HCT116 (cell line): Measurements from ENCODE around the gene RNF183. TPM values are rescaled to one million over a fixed set of nuclear protein-coding genes. Genes with fewer than 3 reads are reported as not detected.
A peak's percentile ranks its signal among the peaks of the same experiment; 100 is the strongest.

Experiments used
- ATAC-seq: fragments of 200-7000 bp; cut with Tn5 transposase; 2 replicates; pipeline ENCODE4 v1.9.1; 2020; ENCODE audit warnings: mild to moderate bottlenecking, moderate library complexity
- BruUV-seq: library from RNA; stranded (reverse); fragments of 400-500 nt; replicated peaks from 2 replicates; lab custom pipeline; 2021; lab: Mats Ljungman, UMichigan
- CTCF ChIA-PET: fragments of 300-600 bp; sonication (Branson Sonifier 250); formaldehyde crosslinking; loops from one replicate; lab custom pipeline; 2021; ENCODE audit warnings: antibody characterized with exemption; lab: Charles Lee
- POLR2A ChIA-PET: fragments of 300-600, 350-600 bp; sonication (Branson Sonifier 250); formaldehyde crosslinking; loops from one replicate; lab custom pipeline; 2021; ENCODE audit warnings: antibody characterized with exemption; lab: Charles Lee
- RAD21 ChIA-PET, 2 experiments: fragments of 300-600 bp; sonication (Branson Sonifier 250); formaldehyde crosslinking; loops; one replicate each; lab custom pipeline; 2023; ENCODE audit warnings: low total read pairs in 2 of 2; ENCODE audit not compliant: uncharacterized antibody in 2 of 2, unreplicated experiment in 2 of 2, low non-redundant PET in 1 of 2; lab: Charles Lee
- DNase-seq: peaks from one replicate; pipeline ENCODE4 v3.0.0-alpha.2; 2010; ENCODE audit warnings: low read depth, low spot score
- H2AFZ ChIP-seq: fragments of 200-600 bp; shearing (Covaris generic), sonication (generic); 2 replicates; pipeline ENCODE4 v1.6.1; 2017; ENCODE audit warnings: low read depth, mixed run types, mixed read lengths, antibody characterized with exemption, low read length; ENCODE audit not compliant: poor library complexity, severe bottlenecking
- H3K27ac ChIP-seq: 2 replicates; pipeline ENCODE4 v1.5.1; 2012; ENCODE audit warnings: low read depth, low read length
- H3K27me3 ChIP-seq: fragments of 200-600 bp; sonication (generic); 2 replicates; pipeline ENCODE4 v1.6.1; 2016; ENCODE audit warnings: mixed run types, low read length, mixed read lengths; ENCODE audit not compliant: insufficient read depth
- H3K36me3 ChIP-seq, 2 experiments: fragments of 200-500 bp in 1 of 2; fragments of 200-600 bp in 1 of 2; sonication (Bioruptor generic) in 1 of 2; sonication (generic) in 1 of 2; 2 replicates each; pipeline versions ENCODE4 v1.5.1 to v1.6.1; 2014 to 2016; ENCODE audit warnings: low read length in 2 of 2, inconsistent platforms in 1 of 2, mixed read lengths in 1 of 2, mixed run types in 1 of 2; ENCODE audit not compliant: insufficient read depth in 2 of 2, control insufficient read depth in 1 of 2
- H3K4me1 ChIP-seq, 2 experiments: fragments of 200-600 bp in 1 of 2; sonication (generic) in 1 of 2; 2 replicates each; pipeline versions ENCODE4 v1.5.1 to v1.6.1; 2012 to 2017; ENCODE audit warnings: low read length in 2 of 2, inconsistent platforms in 1 of 2, mild to moderate bottlenecking in 1 of 2, mixed read lengths in 1 of 2, mixed run types in 1 of 2, moderate library complexity in 1 of 2; ENCODE audit not compliant: insufficient read depth in 2 of 2, control insufficient read depth in 1 of 2
- H3K4me2 ChIP-seq: fragments of 200-600 bp; sonication (generic); 2 replicates; pipeline ENCODE4 v1.6.1; 2017; ENCODE audit warnings: mixed run types, low read length, mixed read lengths
- H3K4me3 ChIP-seq, 2 experiments: fragments of 200-600 bp in 1 of 2; sonication (generic) in 1 of 2; replicated peaks in 1 of 2; 2 replicates each; pipeline ENCODE4 v1.5.1; 2011 to 2016; ENCODE audit warnings: low read length in 2 of 2, control low read depth in 1 of 2, low read depth in 1 of 2, mild to moderate bottlenecking in 1 of 2, mixed read lengths in 1 of 2, mixed run types in 1 of 2
- H3K79me2 ChIP-seq: fragments of 200-600 bp; sonication (generic); 2 replicates; pipeline ENCODE4 v1.6.1; 2017; ENCODE audit warnings: mild to moderate bottlenecking, mixed run types, low read length, moderate library complexity, mixed read lengths; ENCODE audit not compliant: insufficient read depth
- H3K9ac ChIP-seq: fragments of 200-600 bp; sonication (generic); 2 replicates; pipeline ENCODE4 v1.6.1; 2016; ENCODE audit warnings: low read length, mixed read lengths
- H3K9me2 ChIP-seq: fragments of 200-600 bp; sonication (generic), shearing (Covaris generic); 2 replicates; pipeline ENCODE4 v1.6.1; 2017; ENCODE audit warnings: mixed run types, mild to moderate bottlenecking, moderate library complexity; ENCODE audit not compliant: insufficient read depth
- H3K9me3 ChIP-seq, 2 experiments: fragments of 200-500 bp in 1 of 2; fragments of 200-600 bp in 1 of 2; sonication (Bioruptor generic) in 1 of 2; sonication (generic) in 1 of 2; 2 replicates each; pipeline ENCODE4 v1.6.1; 2014 to 2017; ENCODE audit warnings: low read length in 2 of 2, mixed read lengths in 2 of 2, inconsistent platforms in 1 of 2, low read depth in 1 of 2, mild to moderate bottlenecking in 1 of 2, mixed run types in 1 of 2, moderate library complexity in 1 of 2; ENCODE audit not compliant: control insufficient read depth in 1 of 2, insufficient read depth in 1 of 2
- H4K20me1 ChIP-seq: fragments of 200-600 bp; sonication (generic), shearing (Covaris generic); 2 replicates; pipeline ENCODE4 v1.6.1; 2017; ENCODE audit warnings: mixed run types, mild to moderate bottlenecking, moderate library complexity; ENCODE audit not compliant: insufficient read depth
- CEBPB ChIP-seq: IDR thresholded peaks from 2 replicates; pipeline ENCODE4 v1.6.1; 2012; ENCODE audit warnings: low read depth
- RAD21 ChIP-seq: IDR thresholded peaks from 2 replicates; pipeline ENCODE4 v1.6.1; 2012; ENCODE audit warnings: low read depth, mild to moderate bottlenecking
- SIN3A ChIP-seq: IDR thresholded peaks from 2 replicates; pipeline ENCODE4 v1.6.1; 2012; ENCODE audit warnings: low read depth
- TCF7L2 ChIP-seq: IDR thresholded peaks from 2 replicates; pipeline ENCODE4 v1.7.0; 2011; ENCODE audit warnings: borderline replicate concordance, inconsistent platforms; ENCODE audit not compliant: insufficient read depth, insufficient read length; ENCODE audit errors: extremely low read depth
- YY1 ChIP-seq: IDR thresholded peaks from 2 replicates; pipeline ENCODE4 v1.6.1; 2011; ENCODE audit warnings: low read length, low read depth, moderate library complexity, mild to moderate bottlenecking; ENCODE audit not compliant: insufficient replicate concordance; ENCODE audit errors: extremely low read depth
- ZFX ChIP-seq: fragments of 450-650 bp; IDR thresholded peaks from 2 replicates; pipeline ENCODE4 v1.6.1; 2017
- ZNF274 ChIP-seq: fragments of 200-500 bp; sonication (Bioruptor generic); IDR thresholded peaks from 2 replicates; pipeline ENCODE4 v1.6.1; 2014; ENCODE audit warnings: mild to moderate bottlenecking, low read depth, low read length, inconsistent platforms
- intact Hi-C: fragments of 100-400 bp; cut with micrococcal nuclease; formaldehyde crosslinking; loops from 2 replicates; pipeline ENCODE4 v1.10.0; 2022
- total RNA-seq: library from RNA; stranded (reverse); gene quantifications from one replicate; pipeline ENCODE4 v1.2.1, GENCODE V29; 2021; ENCODE audit not compliant: unreplicated experiment
- TF ChIP-seq, protein P1 (sequence below): IDR thresholded peaks from 2 replicates; pipeline ENCODE4 v1.6.1; 2012
- TF ChIP-seq, protein P2 (sequence below): IDR thresholded peaks from 2 replicates; pipeline ENCODE4 v1.6.1; 2012; ENCODE audit warnings: low read depth

The RNF183 gene
- total RNA-seq, 1 experiment from 2014 or later = 0.12 TPM

DNA sequence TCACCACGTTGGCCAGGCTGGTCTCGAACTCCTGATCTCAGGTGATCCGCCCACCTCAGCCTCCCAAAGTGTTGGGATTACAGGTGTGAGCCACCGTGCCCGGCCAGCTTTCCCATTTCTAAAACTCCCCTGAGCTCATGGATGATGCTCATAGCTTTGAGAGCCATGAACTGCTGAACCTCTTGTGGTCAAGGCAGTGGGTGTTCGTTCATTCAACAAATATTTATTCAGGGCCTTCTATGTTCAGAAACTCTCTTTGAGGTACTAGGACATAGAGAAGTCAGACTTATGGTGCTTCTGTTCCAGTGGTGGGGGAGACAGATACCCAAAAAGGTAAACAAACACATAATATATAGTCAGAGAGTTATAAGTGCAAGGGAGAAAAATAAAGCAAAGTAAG lies 48.8 kb upstream of the RNF183 start:
- DNase-seq = no peak
- CTCF ChIA-PET = no interaction called here
- Histone ChIP-seq H3K9me2 (no peaks in the 10 kb centered on the region), H4K20me1 (no peaks in the 10 kb centered on the region), H3K27me3 (no peaks in the 10 kb centered on the region)
- no TSS peak for BruUV-seq
- ATAC-seq = no peak
- intact Hi-C loops = no loop called here
- TF ChIP-seq ZNF274 = no peak
- TF ChIP-seq SIN3A = no peak
- TF ChIP-seq YY1 = no peak
- TF ChIP-seq, protein P1, sequence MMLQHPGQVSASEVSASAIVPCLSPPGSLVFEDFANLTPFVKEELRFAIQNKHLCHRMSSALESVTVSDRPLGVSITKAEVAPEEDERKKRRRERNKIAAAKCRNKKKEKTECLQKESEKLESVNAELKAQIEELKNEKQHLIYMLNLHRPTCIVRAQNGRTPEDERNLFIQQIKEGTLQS = no peak
- TF ChIP-seq RAD21 = no peak
- no peak for TF ChIP-seq CEBPB
- TF ChIP-seq TCF7L2 = no peak
- no peak for TF ChIP-seq ZFX
- TF ChIP-seq, protein P2, sequence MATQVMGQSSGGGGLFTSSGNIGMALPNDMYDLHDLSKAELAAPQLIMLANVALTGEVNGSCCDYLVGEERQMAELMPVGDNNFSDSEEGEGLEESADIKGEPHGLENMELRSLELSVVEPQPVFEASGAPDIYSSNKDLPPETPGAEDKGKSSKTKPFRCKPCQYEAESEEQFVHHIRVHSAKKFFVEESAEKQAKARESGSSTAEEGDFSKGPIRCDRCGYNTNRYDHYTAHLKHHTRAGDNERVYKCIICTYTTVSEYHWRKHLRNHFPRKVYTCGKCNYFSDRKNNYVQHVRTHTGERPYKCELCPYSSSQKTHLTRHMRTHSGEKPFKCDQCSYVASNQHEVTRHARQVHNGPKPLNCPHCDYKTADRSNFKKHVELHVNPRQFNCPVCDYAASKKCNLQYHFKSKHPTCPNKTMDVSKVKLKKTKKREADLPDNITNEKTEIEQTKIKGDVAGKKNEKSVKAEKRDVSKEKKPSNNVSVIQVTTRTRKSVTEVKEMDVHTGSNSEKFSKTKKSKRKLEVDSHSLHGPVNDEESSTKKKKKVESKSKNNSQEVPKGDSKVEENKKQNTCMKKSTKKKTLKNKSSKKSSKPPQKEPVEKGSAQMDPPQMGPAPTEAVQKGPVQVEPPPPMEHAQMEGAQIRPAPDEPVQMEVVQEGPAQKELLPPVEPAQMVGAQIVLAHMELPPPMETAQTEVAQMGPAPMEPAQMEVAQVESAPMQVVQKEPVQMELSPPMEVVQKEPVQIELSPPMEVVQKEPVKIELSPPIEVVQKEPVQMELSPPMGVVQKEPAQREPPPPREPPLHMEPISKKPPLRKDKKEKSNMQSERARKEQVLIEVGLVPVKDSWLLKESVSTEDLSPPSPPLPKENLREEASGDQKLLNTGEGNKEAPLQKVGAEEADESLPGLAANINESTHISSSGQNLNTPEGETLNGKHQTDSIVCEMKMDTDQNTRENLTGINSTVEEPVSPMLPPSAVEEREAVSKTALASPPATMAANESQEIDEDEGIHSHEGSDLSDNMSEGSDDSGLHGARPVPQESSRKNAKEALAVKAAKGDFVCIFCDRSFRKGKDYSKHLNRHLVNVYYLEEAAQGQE = no peak
- TF ChIP-seq, all 23 proteins: peak for 0
- H3K27ac ChIP-seq = no peak overlapping the region
- POLR2A ChIA-PET = no interaction called here
- peaks cover 3 to 34% of the 10 kb centered on the region in 2 experiments; a peak in 3 of 4 replicates for H3K4me1 ChIP-seq
- RAD21 ChIA-PET = no interaction called here
- H3K36me3 ChIP-seq = peaks cover 2 to 4% of the 10 kb centered on the region in 2 experiments; a peak in 1 of 4 replicates
- no peak overlapping the region for H3K9ac ChIP-seq
- no peak overlapping the region for H2AFZ ChIP-seq
- peaks cover 22% of the 10 kb centered on the region for H3K79me2 ChIP-seq
- H3K9me3 ChIP-seq = no peaks in the 10 kb centered on the region
- H3K4me3 ChIP-seq = no peak overlapping the region
- peak overlapping the region; percentile 40 for H3K4me2 ChIP-seq
